Activated CD8-positive, alpha-beta T cell treated with anti-CD3 and anti-CD28 coated beads, Interleukin-2, amount 10 ng/mL, durations not matched to agents 7 days and 5 days (primary cell): ENCODE results near the gene TNPO2. TPM values are rescaled to one million over a fixed set of nuclear protein-coding genes. Genes with fewer than 3 reads are reported as not detected.
"Not testable (repeated sequence)": the region's sequence is repeated elsewhere in the genome, so short reads cannot be mapped to it uniquely, and the experiment has no call there.

Source experiments
- ATAC-seq: fragments of 150-1000 bp; cut with Tn5 transposase; one replicate; pipeline ENCODE4 v1.10.0; 2021; ENCODE audit warnings: moderate library complexity
- CTCF ChIA-PET: fragments of 350-600 bp; sonication (Branson Sonifier 250); formaldehyde crosslinking; loops from one replicate; lab custom pipeline; 2021; ENCODE audit warnings: antibody characterized with exemption; lab: Charles Lee
- POLR2A ChIA-PET: fragments of 350-600 bp; sonication (Branson Sonifier 250); formaldehyde crosslinking; loops from one replicate; lab custom pipeline; 2021; ENCODE audit warnings: antibody characterized with exemption; lab: Charles Lee
- DNase-seq: peaks from one replicate; pipeline ENCODE4 v3.0.0-alpha.2; 2020
- H3K27ac Mint-ChIP-seq: one replicate; pipeline ENCODE4 v1.8.0; 2021; ENCODE audit warnings: mild to moderate bottlenecking, mixed read lengths
- H3K27me3 Mint-ChIP-seq: one replicate; pipeline ENCODE4 v1.8.0; 2021; ENCODE audit warnings: low read depth, mixed read lengths
- H3K36me3 Mint-ChIP-seq: one replicate; pipeline ENCODE4 v1.8.0; 2021; ENCODE audit warnings: low read depth, mixed read lengths
- H3K4me1 Mint-ChIP-seq: one replicate; pipeline ENCODE4 v1.8.0; 2021; ENCODE audit warnings: low read depth, mixed read lengths
- H3K4me3 Mint-ChIP-seq: one replicate; pipeline ENCODE4 v1.8.0; 2021; ENCODE audit warnings: mild to moderate bottlenecking, mixed read lengths
- H3K9me3 Mint-ChIP-seq: one replicate; pipeline ENCODE4 v1.8.0; 2022; ENCODE audit warnings: mixed read lengths; ENCODE audit not compliant: insufficient read depth
- total RNA-seq, 2 experiments: library from RNA; stranded (reverse); gene quantifications; one replicate each; pipeline ENCODE4 v1.2.3, GENCODE V29; 2021

TNPO2 gene
- total RNA-seq, 2 experiments from 2014 or later, result 84.3 to 93.1 TPM

DNA sequence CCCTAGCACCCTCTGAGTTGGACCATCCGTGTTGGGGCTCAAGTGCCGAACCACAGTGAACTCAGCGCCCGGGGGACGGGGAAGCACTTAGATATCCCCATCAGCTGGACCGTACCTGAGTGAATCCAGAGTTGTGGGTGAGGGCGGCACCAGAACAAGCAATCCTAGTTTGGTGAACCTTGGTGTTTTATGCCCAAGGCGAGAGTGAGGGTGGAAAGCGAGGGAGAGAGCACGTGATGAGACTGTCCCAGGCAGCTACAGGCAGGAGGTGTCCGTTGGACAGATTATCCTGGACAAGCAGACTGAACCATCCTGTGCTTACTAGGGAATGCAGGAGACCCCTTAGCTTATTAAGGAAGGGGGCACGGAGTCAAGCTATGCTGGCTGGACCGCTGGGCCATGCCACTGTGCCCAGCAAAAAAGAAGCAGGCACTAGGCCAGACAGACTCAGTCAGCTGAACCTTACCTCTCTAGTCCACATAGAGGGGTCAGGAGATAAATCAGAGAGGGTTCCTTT, 14.2 kb upstream of the TNPO2 start:
- no peak for DNase-seq
- H3K4me3 Mint-ChIP-seq, result peak overlapping the region; percentile 100
- CTCF ChIA-PET, result interaction anchor here (1.8 to 11.4 kb wide), 3 partner anchors 23 to 110 kb away, joined by 5 to 204 read pairs (median 8); no protein-coding TSS in a partner anchor

DNA sequence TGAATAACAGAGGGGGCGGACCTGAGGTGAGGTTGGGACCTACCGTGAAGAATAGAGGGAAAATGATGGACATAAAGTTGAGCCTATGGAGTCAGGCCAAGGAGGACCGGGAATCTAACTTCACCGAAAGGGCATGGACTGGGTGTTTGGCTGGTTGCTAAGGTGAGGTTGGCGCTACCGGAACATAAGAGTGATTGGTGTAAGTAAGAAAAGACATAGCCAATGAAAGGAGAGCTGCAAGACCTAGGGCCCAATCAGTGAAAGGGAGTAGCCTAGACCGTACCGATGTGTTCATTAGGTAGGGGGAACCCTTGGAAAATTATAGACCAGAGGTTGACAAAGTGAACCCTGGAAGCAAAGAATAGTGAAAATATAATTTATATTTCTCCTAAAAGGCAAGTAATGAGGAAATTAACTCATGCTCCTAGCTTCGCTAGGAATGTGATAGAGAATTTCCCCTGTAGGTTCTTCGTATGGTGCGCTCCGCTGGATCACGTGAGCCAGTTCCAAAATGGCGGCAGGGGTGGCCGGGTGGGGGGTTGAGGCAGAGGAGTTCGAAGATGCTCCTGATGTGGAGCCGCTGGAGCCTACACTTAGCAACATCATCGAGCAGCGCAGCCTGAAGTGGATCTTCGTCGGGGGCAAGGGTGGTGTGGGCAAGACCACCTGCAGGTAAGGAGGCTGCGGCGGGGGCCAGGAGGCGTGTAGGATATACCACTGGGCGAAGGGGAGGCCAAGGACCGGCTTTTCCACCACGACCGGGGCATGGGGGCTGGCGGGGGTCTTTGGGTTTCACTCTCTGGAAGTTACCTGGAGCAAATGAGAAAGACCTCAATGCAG, 13.5 kb upstream of the TNPO2 start, which contains the start of gene GET3:
Gene GET3 (plus strand): TSS at position 503 of the 840 bp plus-strand sequence. CDS start 9 bp downstream, at position 512.
- ATAC-seq (peak; percentile 85), DNase-seq (peak; percentile 89)
- peak within 1 kb of the TSS; percentile 100 for H3K4me3 Mint-ChIP-seq
- peaks cover 43% of the 10 kb centered on the region for H3K4me1 Mint-ChIP-seq
- ChIA-PET CTCF (interaction anchor here (0.8 to 11.4 kb wide), 7 partner anchors 9 to 110 kb away, joined by 3 to 204 read pairs (median 4); no protein-coding TSS in a partner anchor), POLR2A (interaction anchor here (0.8 to 9.0 kb wide), 8 partner anchors 10 to 153 kb away, joined by 3 to 109 read pairs (median 4); partner anchors contain the start of genes GCDH and TNPO2)
- H3K27me3 Mint-ChIP-seq, result no peaks in the 10 kb centered on the region
- H3K9me3 Mint-ChIP-seq, result no peaks in the 10 kb centered on the region
- peaks cover 28% of the 10 kb centered on the region for H3K36me3 Mint-ChIP-seq
- H3K27ac Mint-ChIP-seq, result peak within 1 kb of the TSS; percentile 98

More for the DNA sequence above, 14.2 kb upstream of the TNPO2 start:
- ATAC-seq, result no peak
- H3K27me3 Mint-ChIP-seq, result no peaks in the 10 kb centered on the region
- H3K9me3 Mint-ChIP-seq, result no peaks in the 10 kb centered on the region
- H3K4me1 Mint-ChIP-seq, result peaks cover 39% of the 10 kb centered on the region
- H3K36me3 Mint-ChIP-seq, result peaks cover 26% of the 10 kb centered on the region
- POLR2A ChIA-PET, result interaction anchor here (1.0 to 9.0 kb wide), 6 partner anchors 15 to 77 kb away, joined by 3 to 109 read pairs (median 4); partner anchors contain the start of gene TNPO2
- peak overlapping the region; percentile 98 for H3K27ac Mint-ChIP-seq

DNA sequence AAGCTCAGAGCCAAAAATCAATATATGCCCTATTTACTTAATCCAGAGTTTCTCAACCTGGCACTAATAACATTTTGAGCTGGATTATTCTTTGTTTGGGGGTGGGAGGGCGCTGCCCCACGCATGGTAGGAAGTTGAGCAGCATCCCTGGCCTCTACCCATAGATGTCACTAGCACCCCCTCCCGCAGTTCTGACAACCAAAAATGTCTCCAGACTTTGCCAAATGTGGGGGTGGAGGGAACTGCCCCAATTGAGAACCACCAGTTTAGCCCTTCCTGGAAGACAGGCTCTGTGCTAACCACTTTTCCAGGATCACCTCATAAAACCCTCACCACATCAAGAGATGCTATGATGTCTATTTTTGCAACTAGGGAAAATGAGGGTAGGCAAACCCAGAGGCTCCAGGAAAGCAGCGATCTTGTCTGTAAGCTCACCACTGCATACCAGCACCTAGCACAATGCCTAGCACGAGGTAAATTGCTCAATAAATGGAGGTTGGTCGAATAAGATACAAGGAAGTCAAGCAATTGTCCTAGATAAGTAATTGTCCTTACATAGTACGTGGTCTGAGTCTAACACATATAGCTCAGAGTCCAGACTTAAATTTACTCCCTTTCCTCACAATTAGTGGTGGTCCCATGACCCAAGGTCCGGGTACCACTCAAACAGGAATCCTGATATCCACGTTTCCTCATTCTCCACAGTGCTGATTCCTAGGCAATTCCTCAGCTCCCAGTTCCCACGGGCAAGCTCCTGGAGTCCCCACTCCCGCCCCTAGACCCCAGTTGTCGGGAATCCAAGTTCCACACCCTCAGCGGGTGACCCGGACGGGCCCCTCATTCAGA, 9.9 kb upstream of the TNPO2 start:
- Mint-ChIP-seq H3K9me3 (no peaks in the 10 kb centered on the region), H3K27me3 (no peaks in the 10 kb centered on the region), H3K36me3 (peaks cover 40% of the 10 kb centered on the region), H3K4me3 (peak overlapping the region; percentile 93), H3K4me1 (peaks cover 52% of the 10 kb centered on the region), H3K27ac (peak overlapping the region; percentile 97)
- ATAC-seq, result no peak
- ChIA-PET POLR2A (interaction anchor here (0.6 to 9.0 kb wide), 18 partner anchors 8 to 147 kb away, joined by 3 to 109 read pairs (median 5); partner anchors contain the start of genes BEST2, DHPS, FBXW9 and JUNB), CTCF (interaction anchor here (0.6 to 11.4 kb wide), 22 partner anchors 13 to 642 kb away, joined by 3 to 204 read pairs (median 4); partner anchors contain the start of genes BEST2, DHPS, FBXW9 and JUNB)
- DNase-seq, result peak; percentile 74

DNA sequence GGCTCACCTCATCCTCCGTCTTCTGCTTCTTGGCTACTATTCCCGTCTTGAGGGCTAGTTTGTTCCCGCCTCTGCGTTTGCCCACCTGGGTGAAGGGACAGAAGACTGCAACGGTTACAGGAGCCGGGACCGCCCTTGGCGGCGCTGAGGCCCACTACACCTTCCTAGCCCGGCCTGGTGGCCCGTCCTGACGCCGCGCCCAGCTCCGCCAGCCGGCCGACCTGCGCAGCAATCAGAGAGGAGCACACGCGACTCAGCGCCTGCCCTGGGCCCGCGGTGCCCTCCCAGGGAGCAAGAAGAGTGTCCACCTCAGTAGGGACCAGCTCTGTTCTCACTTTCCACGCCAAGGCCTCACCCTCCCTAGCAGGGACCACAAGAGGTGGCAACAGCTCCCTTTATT, 7.6 kb upstream of the TNPO2 start:
- peaks cover 50% of the 10 kb centered on the region for H3K36me3 Mint-ChIP-seq
- peaks cover 36% of the 10 kb centered on the region for H3K4me1 Mint-ChIP-seq
- no peaks in the 10 kb centered on the region for H3K9me3 Mint-ChIP-seq
- no peak overlapping the region for H3K4me3 Mint-ChIP-seq
- H3K27me3 Mint-ChIP-seq, result no peaks in the 10 kb centered on the region
- ATAC-seq (no peak), DNase-seq (no peak)
- ChIA-PET CTCF (interaction anchor here (0.5 to 4.3 kb wide), 4 partner anchors 10 to 116 kb away, joined by 4 to 85 read pairs (median 5); partner anchors contain the start of gene TNPO2), POLR2A (interaction anchor here (0.7 to 9.0 kb wide), 2 partner anchors 9 to 44 kb away, joined by 3 to 109 read pairs; partner anchors contain the start of genes HOOK2 and TNPO2)
- no peak overlapping the region for H3K27ac Mint-ChIP-seq

DNA sequence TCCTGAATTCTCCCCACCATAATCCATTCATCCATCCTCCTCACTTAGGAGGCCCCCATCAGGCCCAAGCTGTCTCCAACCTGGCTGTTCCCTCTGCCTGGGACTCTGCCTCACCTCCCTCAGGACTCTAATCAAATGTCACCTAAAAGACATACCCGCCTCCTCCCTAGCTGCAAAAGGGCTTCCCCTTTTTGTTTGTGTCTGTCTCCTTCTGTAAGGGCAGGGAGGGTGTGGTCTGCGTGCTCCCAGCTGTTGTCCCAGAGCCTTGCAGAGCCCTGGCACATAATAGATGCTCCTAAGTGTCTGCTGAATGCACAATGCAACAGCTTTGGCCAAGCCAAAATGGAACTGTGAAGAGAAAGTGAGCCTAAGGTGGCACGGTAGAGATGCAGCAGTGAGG, 6.3 kb upstream of the TNPO2 start:
- no peak overlapping the region for H3K27ac Mint-ChIP-seq
- ATAC-seq (no peak), DNase-seq (no peak)
- no peaks in the 10 kb centered on the region for H3K9me3 Mint-ChIP-seq
- H3K36me3 Mint-ChIP-seq, result peaks cover 51% of the 10 kb centered on the region
- peaks cover 32% of the 10 kb centered on the region for H3K4me1 Mint-ChIP-seq
- H3K4me3 Mint-ChIP-seq, result no peak overlapping the region
- POLR2A ChIA-PET, result no interaction called here
- H3K27me3 Mint-ChIP-seq, result no peaks in the 10 kb centered on the region
- CTCF ChIA-PET, result no interaction called here

DNA sequence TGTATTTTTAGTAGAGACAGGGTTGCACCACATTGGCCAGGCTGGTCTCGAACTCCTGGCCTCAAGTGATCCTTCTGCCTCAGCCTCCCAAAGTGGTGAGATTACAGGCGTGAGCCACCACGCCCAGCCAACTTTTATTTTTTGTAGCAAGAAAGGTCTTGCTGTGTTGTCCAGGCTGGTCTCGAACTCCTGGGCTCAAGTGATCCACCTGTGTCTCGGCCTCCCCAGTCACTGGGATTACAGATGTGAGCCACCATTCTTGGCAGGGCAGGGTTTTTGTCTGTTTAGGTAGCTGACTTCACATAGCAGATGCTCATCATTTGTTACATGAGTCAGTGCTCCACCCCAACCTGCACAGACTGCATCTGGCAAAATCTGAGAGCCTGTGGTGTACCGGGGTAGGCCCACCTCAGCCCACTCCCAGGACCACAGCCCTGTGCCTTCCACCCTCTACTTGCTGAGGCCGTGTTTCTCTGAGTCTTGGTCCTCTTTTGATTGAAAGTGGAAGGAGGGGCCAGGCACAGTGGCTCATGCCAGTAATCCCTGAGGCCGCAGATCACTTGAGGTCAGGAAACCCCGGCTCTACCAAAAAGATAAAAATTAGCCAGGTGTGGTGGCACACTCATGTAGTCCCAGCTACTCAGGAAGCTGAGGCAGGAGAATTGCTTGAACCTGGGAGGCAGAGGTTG, 4.2 kb upstream of the TNPO2 start:
- Mint-ChIP-seq H3K4me3 (no peak overlapping the region), H3K27ac (no peak overlapping the region), H3K4me1 (peaks cover 32% of the 10 kb centered on the region), H3K36me3 (peaks cover 49% of the 10 kb centered on the region), H3K27me3 (no peaks in the 10 kb centered on the region), H3K9me3 (no peaks in the 10 kb centered on the region)
- DNase-seq (no peak), ATAC-seq (no peak)
- CTCF ChIA-PET, result interaction anchor here (1.0 to 1.8 kb wide), 2 partner anchors 46 to 68 kb away, joined by 3 to 7 read pairs; no protein-coding TSS in a partner anchor
- POLR2A ChIA-PET, result no interaction called here

DNA sequence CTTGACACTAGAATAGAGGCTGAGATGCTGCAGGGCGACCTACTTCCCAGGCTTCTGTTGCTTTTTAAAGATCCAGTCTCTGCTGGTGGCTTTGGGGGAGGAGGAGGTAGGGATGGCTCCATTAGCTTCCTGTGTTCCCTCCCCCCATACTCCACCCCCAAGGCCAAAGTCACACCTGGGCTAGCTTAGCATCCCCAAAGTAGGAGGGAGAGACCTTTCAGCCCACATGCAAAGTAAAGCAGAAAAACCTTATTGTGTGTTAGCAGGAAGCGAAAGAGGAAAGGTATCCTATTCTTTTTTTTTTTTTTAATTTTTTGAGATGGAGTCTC, 3.2 kb upstream of the TNPO2 start:
- Mint-ChIP-seq H3K4me1 (peaks cover 25% of the 10 kb centered on the region), H3K27me3 (no peaks in the 10 kb centered on the region), H3K36me3 (peaks cover 43% of the 10 kb centered on the region), H3K9me3 (no peaks in the 10 kb centered on the region), H3K27ac (peak overlapping the region; percentile 63), H3K4me3 (no peak overlapping the region)
- DNase-seq, result no peak
- ATAC-seq, result no peak
- ChIA-PET POLR2A (interaction anchor here (0.6 to 1.5 kb wide), 2 partner anchors 45 to 64 kb away, joined by 3 read pairs; partner anchors contain the start of genes DHPS and JUNB), CTCF (interaction anchor here (1.2 to 1.8 kb wide), 2 partner anchors 69 to 121 kb away, joined by 3 to 7 read pairs; no protein-coding TSS in a partner anchor)

DNA sequence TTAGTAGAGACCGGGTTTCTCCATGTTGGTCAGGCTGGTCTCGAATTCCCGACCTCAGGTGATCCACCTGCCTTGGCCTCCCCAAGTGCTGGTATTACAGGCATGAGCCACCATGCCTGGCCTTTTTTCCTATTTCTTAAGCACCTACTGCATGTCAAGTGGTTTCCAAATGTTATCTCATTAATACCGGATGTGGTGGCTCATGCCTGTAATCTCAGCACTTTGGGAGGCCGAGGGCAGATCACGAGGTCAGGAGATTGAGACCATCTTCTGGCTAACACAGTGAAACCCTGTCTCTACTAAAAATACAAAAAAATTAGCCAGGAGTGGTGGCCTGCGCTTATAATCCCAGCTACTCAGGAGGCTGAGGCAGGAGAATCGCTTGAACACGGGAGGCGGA, 1.9 kb upstream of the TNPO2 start:
- CTCF ChIA-PET, result interaction anchor here (9.2 kb wide), 1 partner anchor 8 kb away, joined by 85 read pairs; the partner anchor contains the start of gene TRIR
- not testable (repeated sequence) for H3K9me3 Mint-ChIP-seq, H3K27ac Mint-ChIP-seq, DNase-seq, H3K27me3 Mint-ChIP-seq, ATAC-seq, H3K4me3 Mint-ChIP-seq
- peaks cover 47% of the 10 kb centered on the region for H3K36me3 Mint-ChIP-seq
- POLR2A ChIA-PET, result interaction anchor here (1.0 to 1.5 kb wide), 2 partner anchors 9 to 44 kb away, joined by 3 to 4 read pairs; partner anchors contain the start of genes DHPS and TRIR
- peaks cover 24% of the 10 kb centered on the region for H3K4me1 Mint-ChIP-seq

DNA sequence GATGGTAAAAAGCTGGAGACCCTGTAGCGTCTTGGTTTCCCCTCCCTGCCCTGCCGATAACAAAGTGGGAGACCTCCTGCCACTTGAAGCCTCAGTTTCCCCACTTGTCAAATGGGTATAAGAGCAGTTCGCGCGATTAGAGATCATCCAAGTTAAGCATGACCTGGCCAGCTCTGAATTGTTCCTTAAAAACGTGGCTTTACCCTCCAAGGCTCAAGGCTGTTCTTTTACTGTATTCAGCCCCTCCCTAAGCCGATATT, 421 bp downstream of the TNPO2 start:
- Mint-ChIP-seq H3K9me3 (no peaks in the 10 kb centered on the region), H3K4me3 (peak overlapping the region; percentile 85), H3K36me3 (peaks cover 44% of the 10 kb centered on the region), H3K27me3 (no peaks in the 10 kb centered on the region), H3K27ac (peak overlapping the region; percentile 86), H3K4me1 (peaks cover 28% of the 10 kb centered on the region)
- no peak for ATAC-seq
- no peak for DNase-seq
- ChIA-PET CTCF (interaction anchor here (0.7 to 9.2 kb wide), 12 partner anchors 10 to 926 kb away, joined by 3 to 85 read pairs (median 4); partner anchors contain the start of genes JUNB and TRIR), POLR2A (interaction anchor here (0.6 to 5.6 kb wide), 10 partner anchors 9 to 190 kb away, joined by 3 to 109 read pairs (median 4); partner anchors contain the start of genes DHPS, FBXW9, GET3 and JUNB)
